Progenitor cell of endocrine pancreas (in vitro differentiated cells): ENCODE measurements around the gene DPP7. TPM values are rescaled to one million over a fixed set of nuclear protein-coding genes. Genes with fewer than 3 reads are reported as not detected.

Experiments used
- DNase-seq: peaks from one replicate; pipeline ENCODE4 v3.0.0; 2021; ENCODE audit warnings: low spot score; ENCODE audit not compliant: unreplicated experiment
- H3K27ac Mint-ChIP-seq: 2 replicates; pipeline ENCODE4 v1.8.0; 2021; ENCODE audit warnings: mild to moderate bottlenecking, moderate library complexity, mixed read lengths
- H3K27me3 Mint-ChIP-seq: 2 replicates; pipeline ENCODE4 v1.8.0; 2021; ENCODE audit warnings: mixed read lengths
- H3K36me3 Mint-ChIP-seq: 2 replicates; pipeline ENCODE4 v1.8.0; 2022; ENCODE audit warnings: mixed read lengths; ENCODE audit not compliant: insufficient read depth
- H3K4me1 Mint-ChIP-seq: 2 replicates; pipeline ENCODE4 v1.8.0; 2021; ENCODE audit warnings: low read depth, mixed read lengths
- H3K4me3 Mint-ChIP-seq: 2 replicates; pipeline ENCODE4 v1.8.0; 2021; ENCODE audit warnings: low read depth, mild to moderate bottlenecking, moderate library complexity, mixed read lengths
- H3K9me3 Mint-ChIP-seq: 2 replicates; pipeline ENCODE4 v1.8.0; 2021; ENCODE audit warnings: low read depth, mixed read lengths
- CTCF ChIP-seq: fragments of 200-600 bp; sonication (generic); IDR thresholded peaks from one replicate; pipeline ENCODE4 v1.5.0; 2021; ENCODE audit warnings: antibody characterized with exemption, mild to moderate bottlenecking; ENCODE audit not compliant: unreplicated experiment
- total RNA-seq: library from RNA; stranded (reverse); gene quantifications from 2 replicates; pipeline ENCODE4 v1.2.1, GENCODE V29; 2021

Gene DPP7
- total RNA-seq, 1 donor from 2014 or later, result 39.2 TPM

- Mint-ChIP-seq H3K9me3 (no peaks in the 10 kb centered on the region), H3K4me1 (no peaks in the 10 kb centered on the region), H3K36me3 (peaks cover 20% of the 10 kb centered on the region), H3K4me3 (no peak overlapping the region), H3K27ac (no peak overlapping the region), H3K27me3 (no peaks in the 10 kb centered on the region)
- no peak for TF ChIP-seq CTCF
- no peak for DNase-seq
These were observed 11.1 kb downstream of the DPP7 start for GRCh38 chr9:137103206-137103999.

GRCh38 chr9:137099231-137099630, 15.3 kb downstream of the DPP7 start:
- H3K27ac Mint-ChIP-seq, result no peak overlapping the region
- H3K9me3 Mint-ChIP-seq, result no peaks in the 10 kb centered on the region
- no peaks in the 10 kb centered on the region for H3K27me3 Mint-ChIP-seq
- no peak for DNase-seq
- no peak overlapping the region for H3K4me3 Mint-ChIP-seq
- TF ChIP-seq CTCF, result no peak
- no peaks in the 10 kb centered on the region for H3K4me1 Mint-ChIP-seq
- peaks cover 11% of the 10 kb centered on the region for H3K36me3 Mint-ChIP-seq

- no peaks in the 10 kb centered on the region for H3K4me1 Mint-ChIP-seq
These were observed 16.6 kb downstream of the DPP7 start for GRCh38 chr9:137097761-137098462.

GRCh38 chr9:137096785-137097546, 17.6 kb downstream of the DPP7 start:
- no peaks in the 10 kb centered on the region for H3K27me3 Mint-ChIP-seq
- DNase-seq, result no peak
- no peaks in the 10 kb centered on the region for H3K4me1 Mint-ChIP-seq
- no peaks in the 10 kb centered on the region for H3K9me3 Mint-ChIP-seq
- TF ChIP-seq CTCF, result no peak
- H3K36me3 Mint-ChIP-seq, result peaks cover 10% of the 10 kb centered on the region
- H3K4me3 Mint-ChIP-seq, result no peak overlapping the region
- no peak overlapping the region for H3K27ac Mint-ChIP-seq

More at GRCh38 chr9:137097761-137098462, 16.6 kb downstream of the DPP7 start:
- no peak for TF ChIP-seq CTCF
- DNase-seq, result no peak
- no peak overlapping the region for H3K27ac Mint-ChIP-seq
- H3K36me3 Mint-ChIP-seq, result peaks cover 6% of the 10 kb centered on the region
- H3K4me3 Mint-ChIP-seq, result no peak overlapping the region
- H3K9me3 Mint-ChIP-seq, result no peaks in the 10 kb centered on the region
- H3K27me3 Mint-ChIP-seq, result no peaks in the 10 kb centered on the region
